OCI-LY1 (cell line): ENCODE data around the gene PPM1F.

ENCODE experiments used
- EZH2 ChIP-seq: fragments of 200-600 bp; sonication (generic), shearing (Covaris generic); IDR thresholded peaks from 2 replicates; pipeline ENCODE4 v1.8.0; 2017; ENCODE audit warnings: borderline replicate concordance, mixed run types, mild to moderate bottlenecking, antibody characterized with exemption, low read length, moderate library complexity, mixed read lengths
- TF ChIP-seq, protein P1 (sequence below): fragments of 200-600 bp; sonication (generic), shearing (Covaris generic); IDR thresholded peaks from 2 replicates; pipeline ENCODE4 v1.5.1; 2017; ENCODE audit warnings: mild to moderate bottlenecking, antibody characterized with exemption, low read length, moderate library complexity, mixed read lengths

DNA sequence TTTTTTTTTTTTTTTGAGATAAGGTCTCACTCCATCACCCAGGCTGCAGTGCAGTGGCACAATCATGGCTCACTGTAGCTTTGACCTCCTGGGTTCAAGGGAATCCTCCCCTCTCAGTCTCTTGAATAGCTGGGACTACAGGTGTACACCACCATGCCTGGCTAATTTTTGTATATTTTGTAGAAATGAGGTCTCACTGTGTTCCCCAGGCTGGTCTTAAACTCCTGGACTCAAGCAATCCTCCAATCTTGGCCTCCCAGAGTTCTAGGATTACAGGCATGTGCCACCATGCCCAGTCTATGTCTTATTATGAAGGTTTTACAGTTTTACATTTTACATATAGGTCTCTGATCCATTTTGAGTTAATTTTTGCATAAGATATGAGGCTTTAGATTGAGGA lies 64.8 kb downstream of the PPM1F start:
- no peak for TF ChIP-seq EZH2
- TF ChIP-seq, protein P1, sequence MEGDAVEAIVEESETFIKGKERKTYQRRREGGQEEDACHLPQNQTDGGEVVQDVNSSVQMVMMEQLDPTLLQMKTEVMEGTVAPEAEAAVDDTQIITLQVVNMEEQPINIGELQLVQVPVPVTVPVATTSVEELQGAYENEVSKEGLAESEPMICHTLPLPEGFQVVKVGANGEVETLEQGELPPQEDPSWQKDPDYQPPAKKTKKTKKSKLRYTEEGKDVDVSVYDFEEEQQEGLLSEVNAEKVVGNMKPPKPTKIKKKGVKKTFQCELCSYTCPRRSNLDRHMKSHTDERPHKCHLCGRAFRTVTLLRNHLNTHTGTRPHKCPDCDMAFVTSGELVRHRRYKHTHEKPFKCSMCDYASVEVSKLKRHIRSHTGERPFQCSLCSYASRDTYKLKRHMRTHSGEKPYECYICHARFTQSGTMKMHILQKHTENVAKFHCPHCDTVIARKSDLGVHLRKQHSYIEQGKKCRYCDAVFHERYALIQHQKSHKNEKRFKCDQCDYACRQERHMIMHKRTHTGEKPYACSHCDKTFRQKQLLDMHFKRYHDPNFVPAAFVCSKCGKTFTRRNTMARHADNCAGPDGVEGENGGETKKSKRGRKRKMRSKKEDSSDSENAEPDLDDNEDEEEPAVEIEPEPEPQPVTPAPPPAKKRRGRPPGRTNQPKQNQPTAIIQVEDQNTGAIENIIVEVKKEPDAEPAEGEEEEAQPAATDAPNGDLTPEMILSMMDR, result no peak
